Embryonic facial prominence (tissue), 1 donor: Measurements from ENCODE around the gene MRPS31.
A peak's percentile ranks its signal among the peaks of the same experiment; 100 is the strongest.
"Not testable (repeated sequence)": the region's sequence is repeated elsewhere in the genome, so short reads cannot be mapped to it uniquely, and the experiment has no call there.

Experiments used
- DNase-seq: peaks from one replicate; pipeline ENCODE4 v3.0.0-alpha.2; 2016; ENCODE audit errors: extremely low spot score

MRPS31 gene

DNA sequence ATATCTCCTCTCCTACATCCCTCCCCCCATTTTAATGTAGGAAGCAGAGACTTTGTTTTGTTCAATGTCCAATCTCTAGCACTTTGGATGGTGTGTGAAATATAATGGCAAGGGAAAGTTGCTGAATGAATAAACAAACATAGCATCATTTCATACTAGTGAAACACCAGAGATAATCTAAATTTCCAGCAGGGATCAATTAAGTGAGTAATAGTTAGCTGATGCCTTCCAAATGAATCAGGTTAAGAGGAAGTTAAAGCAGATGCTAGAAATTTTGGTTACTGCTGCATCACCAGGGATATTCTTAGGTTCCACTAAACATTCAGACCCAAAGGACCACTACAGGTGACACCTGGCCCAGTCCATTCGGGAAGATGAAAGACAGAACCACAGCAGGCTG lies 8.1 kb downstream of the MRPS31 start:
- DNase-seq, result no peak

DNA sequence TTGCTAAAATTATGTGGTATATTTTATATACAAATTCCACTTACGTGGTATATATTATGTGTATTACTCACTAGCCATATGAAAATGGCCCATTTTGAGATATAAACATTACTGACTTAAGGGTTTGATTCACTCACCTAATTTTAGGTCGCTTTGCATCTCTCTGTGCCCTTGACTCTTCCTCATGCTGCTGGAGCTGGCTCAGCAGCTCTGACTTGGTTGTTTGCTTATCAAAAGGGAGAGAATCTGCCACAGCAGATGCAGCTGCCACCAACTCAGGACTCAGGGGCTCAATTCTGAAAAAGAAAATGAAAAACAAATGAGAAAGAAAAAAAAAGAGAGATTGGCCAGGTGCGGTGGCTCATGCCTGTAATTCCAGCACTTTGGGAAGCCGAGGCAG lies 12.2 kb downstream of the MRPS31 start:
- DNase-seq, result no peak

DNA sequence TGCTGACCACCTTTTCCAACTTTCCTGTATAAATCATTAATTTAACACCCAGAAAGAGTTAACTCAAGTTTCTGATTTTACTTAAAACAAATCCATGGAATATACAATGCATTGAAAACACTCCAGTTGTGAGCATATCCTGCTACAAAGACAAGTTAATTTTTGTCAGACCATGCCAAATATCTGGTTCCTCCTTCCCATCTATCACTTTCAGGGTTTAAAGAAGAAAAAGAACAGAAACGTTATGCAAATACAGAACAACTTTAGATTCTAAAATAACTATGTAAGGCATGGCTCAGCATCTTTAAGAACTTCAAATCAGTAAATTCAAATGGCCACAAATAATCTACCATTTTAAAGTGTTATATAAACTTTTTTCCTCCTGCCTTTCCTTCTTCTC lies 14.9 kb downstream of the MRPS31 start:
- DNase-seq, result no peak

DNA sequence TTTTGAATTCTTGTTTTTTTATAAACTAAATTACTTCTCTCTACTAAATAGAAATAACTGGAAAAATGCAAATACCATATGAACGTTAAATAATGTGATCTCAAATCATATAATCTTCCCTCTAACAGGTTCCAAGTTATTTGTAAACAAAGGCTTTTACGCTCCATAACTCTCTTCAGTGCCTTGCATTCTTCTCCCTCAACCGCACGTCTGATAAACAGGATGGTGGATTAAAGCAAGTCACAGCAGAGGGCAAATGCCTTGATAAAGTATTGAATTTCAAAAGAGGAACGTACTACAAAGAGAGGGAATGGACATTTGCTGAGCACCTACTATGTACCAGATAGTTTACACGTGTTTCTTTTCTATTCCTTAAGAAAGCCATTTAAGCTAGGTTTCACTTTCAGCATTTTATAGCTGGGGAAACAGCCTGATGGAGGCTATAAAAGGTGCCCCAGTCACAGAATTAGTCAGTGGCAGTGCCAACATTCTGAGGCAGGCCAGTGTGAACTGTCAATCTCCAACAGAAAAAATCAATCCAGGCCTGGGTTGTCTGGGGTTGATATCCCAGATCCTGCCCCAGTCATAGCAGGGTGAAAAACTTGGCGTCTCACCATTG lies 15.8 kb downstream of the MRPS31 start:
- no peak for DNase-seq

DNA sequence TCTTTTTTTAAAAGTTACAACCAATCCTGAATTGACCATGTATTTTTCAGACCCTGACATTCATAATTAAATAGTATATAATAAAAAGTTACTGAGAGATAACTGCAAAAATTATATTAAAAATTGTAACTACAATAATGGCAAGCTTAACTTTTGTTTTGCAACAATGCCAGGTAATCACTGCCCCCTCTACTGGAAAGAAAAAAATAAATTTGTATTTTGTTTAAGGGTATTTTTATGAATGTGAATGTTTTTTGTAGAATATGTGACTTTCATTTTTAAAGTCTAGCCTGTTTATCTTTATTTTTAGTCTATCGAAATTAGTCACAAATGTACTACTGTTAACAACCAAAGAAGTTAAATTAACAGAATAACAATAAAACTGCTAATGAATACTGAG lies 21.7 kb downstream of the MRPS31 start:
- no peak for DNase-seq

DNA sequence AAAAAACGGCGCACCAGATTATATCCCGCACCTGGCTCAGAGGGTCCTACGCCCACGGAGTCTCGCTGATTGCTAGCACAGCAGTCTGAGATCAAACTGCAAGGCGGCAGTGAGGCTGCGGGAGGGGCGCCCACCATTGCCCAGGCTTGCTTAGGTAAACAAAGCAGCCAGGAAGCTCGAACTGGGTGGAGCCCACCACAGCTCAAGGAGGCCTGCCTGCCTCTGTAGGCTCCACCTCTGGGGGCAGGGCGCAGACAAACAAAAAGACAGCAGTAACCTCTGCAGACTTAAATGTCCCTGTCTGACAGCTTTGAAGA lies 35.8 kb downstream of the MRPS31 start:
- not testable (repeated sequence) for DNase-seq

DNA sequence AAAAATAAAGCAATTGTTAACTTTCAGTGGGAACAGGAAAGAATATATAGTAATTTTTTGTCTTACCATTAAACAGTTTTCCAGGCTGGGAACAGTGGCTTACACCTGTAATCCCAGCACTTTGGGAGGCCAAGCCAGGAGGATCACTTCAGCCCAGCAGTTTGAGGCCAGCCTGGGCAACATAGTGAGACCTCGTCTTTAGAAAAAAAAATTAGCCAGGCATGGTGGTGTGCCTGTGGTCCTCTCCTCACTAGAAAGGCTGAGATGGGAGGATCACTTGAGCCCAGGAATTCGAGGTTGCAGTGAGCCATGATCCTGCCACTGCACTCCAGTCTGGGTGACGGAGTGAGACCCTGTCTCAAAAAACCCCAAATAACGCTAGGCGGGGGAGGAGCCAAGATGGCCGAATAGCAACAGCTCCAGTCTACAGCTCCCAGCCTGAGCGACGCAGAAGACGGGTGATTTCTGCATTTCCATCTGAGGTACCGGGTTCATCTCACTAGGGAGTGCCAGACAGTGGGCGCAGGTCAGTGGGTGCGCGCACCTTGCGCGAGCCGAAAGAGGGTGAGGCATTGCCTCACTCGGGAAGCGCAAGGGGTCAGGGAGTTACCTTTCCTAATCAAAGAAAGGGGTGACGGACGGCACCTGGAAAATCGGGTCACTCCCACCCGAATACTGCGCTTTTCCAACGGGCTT lies 36.3 kb downstream of the MRPS31 start:
- DNase-seq, result not testable (repeated sequence)

DNA sequence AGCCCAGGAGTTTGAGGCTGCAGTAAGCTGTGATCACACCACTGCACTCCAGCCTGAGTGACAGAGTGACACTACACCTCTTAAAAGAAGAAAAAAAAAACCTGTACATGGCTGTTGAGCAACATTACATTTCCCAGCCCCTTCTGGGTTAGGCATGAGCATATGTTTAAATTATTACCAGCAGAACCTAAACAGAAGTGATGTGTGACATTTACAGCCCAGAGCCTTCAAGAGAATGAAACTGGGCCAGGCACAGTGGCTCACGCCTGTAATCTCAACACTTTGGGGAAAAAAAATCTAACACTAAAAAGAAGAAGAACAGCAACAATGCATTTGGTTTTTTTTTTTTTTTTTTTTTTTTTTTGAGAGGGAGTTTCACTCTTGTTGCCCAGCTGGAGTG lies 38.3 kb downstream of the MRPS31 start:
- no peak for DNase-seq

DNA sequence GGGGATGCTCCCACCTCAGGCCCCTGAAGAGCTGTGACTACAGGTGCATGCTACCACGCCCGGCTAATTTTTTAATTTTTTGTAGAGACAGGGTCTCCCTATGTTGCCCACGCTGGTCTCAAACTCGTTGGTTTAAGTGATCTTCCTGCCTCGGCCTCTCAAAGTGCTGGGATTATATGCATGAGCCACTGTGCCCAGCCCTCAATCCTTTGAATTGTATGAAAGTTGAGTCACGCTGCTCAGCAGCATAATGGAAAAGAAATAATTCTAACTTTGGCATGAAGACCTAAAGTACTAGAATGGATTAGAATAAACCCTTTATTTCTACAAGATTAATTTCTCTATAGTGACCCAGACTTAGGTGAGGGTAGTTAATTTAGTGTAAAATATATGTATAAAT lies 42.4 kb downstream of the MRPS31 start:
- DNase-seq, result no peak

DNA sequence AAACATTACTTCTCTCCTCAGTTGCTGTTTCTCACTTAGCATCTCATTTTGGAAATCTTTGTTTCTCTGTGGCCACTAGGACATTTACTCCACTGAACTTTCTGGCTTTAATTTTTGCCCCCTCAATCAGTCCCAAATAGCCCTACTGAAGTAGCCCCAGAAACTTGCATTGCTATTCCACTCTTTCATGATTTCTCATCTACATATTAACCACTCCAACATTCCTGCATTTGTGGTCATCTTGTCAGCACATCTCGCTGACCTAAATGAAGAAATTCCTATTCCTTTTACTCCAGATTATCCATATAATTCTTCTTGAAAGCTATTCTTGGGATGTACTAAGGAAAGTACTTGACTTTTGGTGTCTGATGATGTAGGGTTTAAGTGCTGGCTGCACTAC lies 56.6 kb downstream of the MRPS31 start:
- DNase-seq, result not testable (repeated sequence)

DNA sequence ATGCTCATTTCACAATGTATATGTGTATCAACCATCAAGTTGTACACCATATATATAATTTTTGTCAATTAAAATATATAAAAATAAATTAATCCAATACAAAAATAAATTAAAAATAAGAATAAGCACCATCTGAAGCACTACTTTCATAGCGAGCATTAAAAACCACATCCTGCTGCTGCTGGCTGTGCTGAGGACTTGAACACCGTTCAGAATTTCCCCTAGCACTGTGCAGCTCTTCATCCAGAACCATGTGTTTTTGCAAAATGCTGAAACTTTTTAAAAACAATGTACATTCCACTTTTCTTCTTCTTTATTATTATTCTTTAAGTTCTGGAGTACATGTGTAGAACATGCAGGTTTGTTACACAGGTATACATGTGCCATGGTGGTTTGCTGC lies 64.6 kb downstream of the MRPS31 start:
- DNase-seq, result no peak

DNA sequence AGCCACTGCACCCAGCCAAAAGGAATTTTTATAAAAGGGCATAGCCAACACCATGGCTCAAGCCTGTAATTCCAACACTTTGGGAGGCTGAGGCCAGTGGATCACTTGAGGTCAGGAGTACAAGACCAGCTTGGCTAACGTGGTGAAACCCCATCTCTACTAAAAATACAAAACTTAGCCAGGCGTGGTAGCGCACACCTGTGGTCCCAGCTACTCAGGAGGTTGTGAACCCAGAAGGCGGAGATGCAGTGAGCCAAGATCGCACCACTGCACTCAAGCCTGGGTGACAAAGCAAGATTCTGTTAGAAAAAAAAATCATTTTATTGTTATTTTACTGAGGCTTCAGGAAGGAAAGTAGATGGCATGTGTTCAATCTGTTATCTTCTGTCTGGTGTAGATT lies 73.3 kb downstream of the MRPS31 start:
- no peak for DNase-seq

DNA sequence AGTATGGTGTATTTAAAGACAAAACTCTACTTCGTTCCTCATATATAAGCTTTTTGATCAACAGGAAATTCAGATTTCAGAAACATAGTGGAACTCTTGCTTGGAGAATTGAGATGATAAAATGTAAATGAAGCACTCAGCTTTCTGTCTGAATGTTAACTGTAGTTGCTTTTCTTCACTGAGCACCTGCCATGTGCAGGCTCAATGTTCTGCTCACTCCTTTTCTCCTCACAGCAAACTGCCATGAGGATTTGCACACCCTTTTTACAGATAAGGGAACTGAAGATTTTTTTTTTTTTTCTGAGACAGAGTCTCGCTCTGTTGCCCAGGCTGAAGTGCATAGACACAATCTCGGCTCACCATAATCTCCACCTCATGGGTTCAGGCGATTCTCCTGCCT lies 76.6 kb downstream of the MRPS31 start:
- DNase-seq, result no peak

DNA sequence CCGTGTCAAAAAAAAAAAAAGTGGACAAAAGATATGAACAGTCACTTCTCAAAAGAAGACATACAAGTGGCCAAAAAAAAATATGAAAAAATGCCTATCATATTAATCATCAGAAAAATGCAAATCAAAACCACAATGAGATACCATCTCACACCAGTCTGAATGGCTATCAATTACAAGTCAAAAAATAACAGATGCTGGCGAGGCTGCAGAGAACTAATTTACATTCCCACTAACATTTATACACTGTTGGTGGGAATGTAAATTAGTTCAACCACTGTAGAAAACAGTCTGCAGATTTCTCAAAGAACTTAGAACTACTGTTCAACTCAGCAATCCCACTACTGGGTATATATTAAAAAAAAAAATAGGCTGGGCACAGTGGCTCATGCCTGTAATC lies 78.0 kb downstream of the MRPS31 start:
- no peak for DNase-seq

DNA sequence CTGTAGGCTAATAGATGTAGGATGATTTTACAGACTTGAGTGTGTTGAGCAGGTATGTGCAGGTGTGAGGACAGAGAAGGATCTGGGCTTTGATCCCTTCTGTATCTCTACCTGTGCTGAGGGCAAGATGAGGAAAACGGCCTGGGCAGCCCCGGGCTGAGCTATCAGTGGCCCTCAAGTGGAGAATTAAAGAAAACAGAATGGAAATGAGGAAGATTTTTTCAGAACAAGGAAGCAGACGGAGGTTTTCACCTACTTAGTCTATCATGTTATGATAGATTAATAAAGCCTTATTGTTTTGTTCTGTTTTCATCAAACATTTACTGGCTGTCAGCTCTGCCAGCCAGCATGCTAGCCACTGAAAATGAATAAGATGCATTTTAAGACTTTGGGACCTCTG lies 82.2 kb downstream of the MRPS31 start:
- no peak for DNase-seq

DNA sequence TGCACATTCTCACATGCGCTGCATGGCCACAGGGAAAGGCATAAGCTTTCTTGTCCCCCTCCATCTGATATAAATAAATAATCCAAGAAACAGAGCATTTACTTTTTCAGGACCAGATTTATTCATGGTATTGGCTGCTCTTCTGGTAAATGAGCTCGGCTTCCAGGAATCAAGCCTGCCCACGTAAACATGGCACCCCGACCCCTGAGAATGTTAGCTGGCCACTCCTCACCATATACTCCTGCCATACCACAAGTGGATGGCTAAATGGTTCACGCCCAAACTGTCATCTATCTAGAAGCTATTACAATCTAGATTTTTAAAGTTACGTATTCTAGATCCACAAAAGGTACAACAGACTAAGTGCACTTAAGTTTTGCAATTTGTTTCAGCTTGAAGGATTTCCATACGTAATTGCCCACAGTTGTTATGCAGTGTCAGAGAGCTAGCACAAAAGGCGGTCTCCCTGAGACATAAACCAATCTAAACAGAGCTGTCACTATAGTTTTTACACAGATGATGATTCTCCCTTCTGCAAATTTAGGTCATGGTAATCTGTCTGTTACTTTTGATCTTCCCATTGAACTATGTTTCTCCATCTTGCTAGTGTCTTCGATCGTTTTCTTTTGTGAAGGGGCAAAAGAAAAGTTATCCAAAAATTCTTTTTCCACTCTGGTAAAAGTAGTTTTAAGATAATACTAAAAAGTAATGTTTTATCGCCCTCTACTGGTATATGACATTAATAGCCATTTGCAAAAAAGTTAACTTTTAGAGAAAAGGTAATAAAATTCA lies 88.3 kb downstream of the MRPS31 start:
- peak; percentile 63 for DNase-seq

DNA sequence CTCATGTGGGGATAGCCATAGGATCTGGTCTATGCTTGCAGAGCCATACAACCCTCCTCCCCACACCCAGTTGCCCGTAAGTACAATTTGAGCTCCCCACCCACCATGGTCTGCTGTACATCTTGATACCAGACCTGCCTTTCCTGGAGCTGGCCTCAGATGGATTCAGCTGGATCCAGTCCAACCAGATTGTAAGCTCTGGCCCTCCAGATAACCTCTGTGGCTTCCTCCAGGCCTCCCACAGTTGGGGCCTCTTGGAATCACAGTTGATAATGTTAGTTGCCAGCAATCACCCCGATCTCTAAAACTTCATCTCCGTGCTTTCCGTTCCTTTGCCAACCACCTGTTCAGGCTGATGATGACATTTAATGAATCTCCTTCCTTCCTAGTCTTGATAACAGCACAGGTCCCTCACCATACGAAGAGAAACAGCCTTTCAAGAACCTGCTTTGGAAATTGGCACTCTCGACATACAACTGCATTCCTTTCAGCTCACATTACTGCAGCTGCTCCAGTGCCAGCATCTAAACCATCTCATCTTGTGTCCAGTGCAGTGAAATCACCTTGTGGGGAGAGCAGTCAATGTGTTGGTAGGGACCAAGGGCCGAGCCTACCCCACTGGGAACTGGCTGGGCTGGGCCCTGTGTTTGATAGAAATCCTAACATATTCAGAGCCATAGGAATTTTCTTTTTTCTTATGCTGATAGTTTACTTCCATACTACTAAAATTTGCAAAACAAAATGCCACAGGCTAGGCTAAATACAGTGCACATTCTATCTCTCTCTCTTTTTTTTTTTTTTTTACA lies 89.4 kb downstream of the MRPS31 start:
- no peak for DNase-seq

DNA sequence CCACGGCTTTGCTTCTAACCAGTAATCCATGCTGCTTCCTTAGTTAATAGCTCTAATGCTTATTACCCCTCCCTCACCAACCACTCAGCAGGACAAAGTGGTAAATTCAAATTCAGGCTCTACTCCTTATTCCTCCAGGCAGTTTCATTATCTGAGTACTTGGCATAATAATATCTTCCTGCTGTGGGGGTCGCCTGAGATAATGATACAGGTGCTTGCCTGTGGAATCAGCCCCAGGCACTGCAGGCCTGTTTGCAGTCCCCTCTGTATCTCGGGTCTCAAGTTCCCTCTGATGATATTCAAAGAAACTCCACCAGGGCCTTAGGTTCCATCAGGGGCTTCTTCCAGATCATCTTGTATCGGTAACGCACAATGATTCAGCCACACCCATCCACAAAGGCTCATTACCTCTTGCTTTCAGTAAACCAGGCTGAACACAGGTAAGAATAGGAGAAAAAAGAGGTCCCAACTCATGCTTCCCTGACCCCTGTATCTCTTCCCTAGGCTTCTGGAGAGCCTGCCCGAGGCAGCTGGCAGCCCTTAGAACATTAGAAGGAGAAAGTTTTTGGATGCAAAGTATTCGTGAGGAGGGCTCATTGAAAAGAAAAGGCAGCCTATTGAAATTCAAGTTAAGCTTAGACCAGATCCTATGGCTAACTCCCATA lies 90.2 kb downstream of the MRPS31 start:
- DNase-seq, result no peak

DNA sequence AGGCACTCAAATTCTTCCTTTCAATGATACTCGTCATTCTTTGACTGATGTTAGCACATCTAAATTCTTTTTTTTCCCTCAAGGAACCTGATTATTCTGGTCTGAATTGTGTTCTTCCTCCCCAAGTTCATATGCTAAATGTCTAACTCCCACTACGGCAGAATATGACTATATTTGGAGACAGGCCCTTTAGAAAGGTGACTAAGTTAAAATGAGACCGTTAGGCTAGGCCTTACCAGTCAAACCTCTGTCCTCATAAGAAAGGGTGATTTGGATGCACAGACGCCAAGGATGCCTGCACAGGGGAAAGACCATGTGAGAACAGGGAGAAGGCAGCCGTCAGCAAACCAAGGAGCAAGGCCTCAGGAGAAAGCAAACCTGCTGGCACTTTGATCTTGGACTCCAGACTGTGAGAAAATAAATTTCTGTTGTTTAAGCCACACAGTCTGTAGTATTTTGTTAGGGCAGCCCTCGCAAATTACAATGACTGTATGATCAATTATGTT lies 91.5 kb downstream of the MRPS31 start:
- no peak for DNase-seq
